Upper lobe of left lung (tissue), 4 donors: ENCODE data around the gene GUCY1B1.

Experiments
- POLR2AphosphoS5 ChIP-seq, 2 donors: sonication (generic); formaldehyde crosslinking; IDR thresholded peaks; one replicate each; pipeline ENCODE4 v1.5.1; 2017; ENCODE audit warnings: antibody characterized with exemption in 2 of 2
- TF ChIP-seq, protein P1 (sequence below), 6 experiments: fragments of 450-650 bp in 4 of 6; fragments of 200-600 bp in 2 of 6; sonication (generic) in 2 of 6; IDR thresholded peaks; one replicate each; pipeline ENCODE4 v1.5.1; 2016 to 2019; ENCODE audit warnings: antibody characterized with exemption in 6 of 6

DNA sequence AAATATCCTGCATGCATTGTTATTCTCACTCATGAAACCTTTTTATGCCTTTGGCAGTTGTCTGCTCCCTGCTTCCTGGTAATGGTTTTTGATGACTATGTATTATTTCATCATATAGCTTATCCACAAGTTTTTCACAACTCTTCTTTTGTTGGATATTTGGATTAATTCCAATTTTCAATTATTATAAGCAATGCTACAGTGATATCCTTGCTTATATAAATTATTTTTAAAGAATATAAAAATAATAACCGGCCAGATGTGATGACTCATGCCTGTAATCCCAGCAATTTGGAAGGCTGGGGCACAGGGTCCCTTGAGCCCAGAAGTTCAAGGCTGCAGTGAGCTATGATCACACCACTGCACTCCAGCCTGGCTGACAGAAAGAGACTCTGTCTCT is 60.2 kb downstream of the GUCY1B1 start:
- no peak for TF ChIP-seq POLR2AphosphoS5 (IDR thresholded peaks at IDR 0.05)
- TF ChIP-seq, protein P1, sequence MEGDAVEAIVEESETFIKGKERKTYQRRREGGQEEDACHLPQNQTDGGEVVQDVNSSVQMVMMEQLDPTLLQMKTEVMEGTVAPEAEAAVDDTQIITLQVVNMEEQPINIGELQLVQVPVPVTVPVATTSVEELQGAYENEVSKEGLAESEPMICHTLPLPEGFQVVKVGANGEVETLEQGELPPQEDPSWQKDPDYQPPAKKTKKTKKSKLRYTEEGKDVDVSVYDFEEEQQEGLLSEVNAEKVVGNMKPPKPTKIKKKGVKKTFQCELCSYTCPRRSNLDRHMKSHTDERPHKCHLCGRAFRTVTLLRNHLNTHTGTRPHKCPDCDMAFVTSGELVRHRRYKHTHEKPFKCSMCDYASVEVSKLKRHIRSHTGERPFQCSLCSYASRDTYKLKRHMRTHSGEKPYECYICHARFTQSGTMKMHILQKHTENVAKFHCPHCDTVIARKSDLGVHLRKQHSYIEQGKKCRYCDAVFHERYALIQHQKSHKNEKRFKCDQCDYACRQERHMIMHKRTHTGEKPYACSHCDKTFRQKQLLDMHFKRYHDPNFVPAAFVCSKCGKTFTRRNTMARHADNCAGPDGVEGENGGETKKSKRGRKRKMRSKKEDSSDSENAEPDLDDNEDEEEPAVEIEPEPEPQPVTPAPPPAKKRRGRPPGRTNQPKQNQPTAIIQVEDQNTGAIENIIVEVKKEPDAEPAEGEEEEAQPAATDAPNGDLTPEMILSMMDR (IDR thresholded peaks at IDR 0.05), result no peak
